ENCODE measurements around the gene LMOD1. TPM values are rescaled to one million over a fixed set of nuclear protein-coding genes. Genes with fewer than 3 reads are reported as not detected.
A peak's percentile ranks its signal among the peaks of the same experiment; 100 is the strongest.

Gene LMOD1
- polyA plus RNA-seq, 3 donors = not detected

GRCh38 chr1:201906336-201906735, 40.0 kb downstream of the LMOD1 start:
- H3K4me1 ChIP-seq (ENCODE audit: control insufficient read depth in 1 of 2, insufficient read depth in 2 of 2, low read length in 2 of 2) = no peaks in the 10 kb centered on the region
- H3K36me3 ChIP-seq (replicated peaks in 1 of 2; ENCODE audit: control insufficient read depth in 1 of 2, insufficient read depth in 2 of 2, low read length in 2 of 2) = no peaks in the 10 kb centered on the region
- Mint-ChIP-seq H3K4me1 (no peaks in the 10 kb centered on the region), H3K27me3 (ENCODE audit: low read depth in 3 of 3) (peaks cover 3 to 5% (median 3%) of the 10 kb centered on the region in 3 donors), H3K36me3 (no peaks in the 10 kb centered on the region), H3K27ac (peak overlapping the region in 1 of 7 donors; percentile 45), H3K4me3 (no peak overlapping the region), H3K9me3 (no peaks in the 10 kb centered on the region)
- no peaks in the 10 kb centered on the region for H4K20me1 ChIP-seq (ENCODE audit: insufficient read depth, low read length)
- H3K4me3 ChIP-seq (replicated peaks in 1 of 3; ENCODE audit: low read depth in 2 of 3, low read length in 3 of 3) = no peak overlapping the region
- no peak overlapping the region for H3K4me2 ChIP-seq (replicated peaks; ENCODE audit: extremely low read depth, low read length, poor library complexity, severe bottlenecking)
- H2AFZ ChIP-seq (ENCODE audit: insufficient read depth, low read depth, low read length, poor library complexity, severe bottlenecking) = no peak overlapping the region
- 96% methylated on average over 2 of the region's 3 CpGs for WGBS (ENCODE audit: insufficient coverage)
- DNase-seq = no peak
- no peaks in the 10 kb centered on the region for H3K9me3 ChIP-seq (replicated peaks in 1 of 2; ENCODE audit: control insufficient read depth in 1 of 2, insufficient read depth in 1 of 2, low read length in 2 of 2)
- no peak overlapping the region for H3K9ac ChIP-seq (ENCODE audit: insufficient read depth, low read length, poor library complexity, severe bottlenecking)
- H3K27ac ChIP-seq (ENCODE audit: low read depth in 1 of 2, low read length in 2 of 2) = no peak overlapping the region
- no peaks in the 10 kb centered on the region for H3K79me2 ChIP-seq (ENCODE audit: insufficient read depth, low read length)
- TF ChIP-seq, protein P1, sequence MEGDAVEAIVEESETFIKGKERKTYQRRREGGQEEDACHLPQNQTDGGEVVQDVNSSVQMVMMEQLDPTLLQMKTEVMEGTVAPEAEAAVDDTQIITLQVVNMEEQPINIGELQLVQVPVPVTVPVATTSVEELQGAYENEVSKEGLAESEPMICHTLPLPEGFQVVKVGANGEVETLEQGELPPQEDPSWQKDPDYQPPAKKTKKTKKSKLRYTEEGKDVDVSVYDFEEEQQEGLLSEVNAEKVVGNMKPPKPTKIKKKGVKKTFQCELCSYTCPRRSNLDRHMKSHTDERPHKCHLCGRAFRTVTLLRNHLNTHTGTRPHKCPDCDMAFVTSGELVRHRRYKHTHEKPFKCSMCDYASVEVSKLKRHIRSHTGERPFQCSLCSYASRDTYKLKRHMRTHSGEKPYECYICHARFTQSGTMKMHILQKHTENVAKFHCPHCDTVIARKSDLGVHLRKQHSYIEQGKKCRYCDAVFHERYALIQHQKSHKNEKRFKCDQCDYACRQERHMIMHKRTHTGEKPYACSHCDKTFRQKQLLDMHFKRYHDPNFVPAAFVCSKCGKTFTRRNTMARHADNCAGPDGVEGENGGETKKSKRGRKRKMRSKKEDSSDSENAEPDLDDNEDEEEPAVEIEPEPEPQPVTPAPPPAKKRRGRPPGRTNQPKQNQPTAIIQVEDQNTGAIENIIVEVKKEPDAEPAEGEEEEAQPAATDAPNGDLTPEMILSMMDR (IDR thresholded peaks at IDR 0.05) = no peak
- intact Hi-C loops (cut with micrococcal nuclease) = no loop called here
- H3K27me3 ChIP-seq (ENCODE audit: control insufficient read depth in 2 of 2, insufficient read depth in 2 of 2, low read length in 2 of 2) = no peaks in the 10 kb centered on the region

DNA sequence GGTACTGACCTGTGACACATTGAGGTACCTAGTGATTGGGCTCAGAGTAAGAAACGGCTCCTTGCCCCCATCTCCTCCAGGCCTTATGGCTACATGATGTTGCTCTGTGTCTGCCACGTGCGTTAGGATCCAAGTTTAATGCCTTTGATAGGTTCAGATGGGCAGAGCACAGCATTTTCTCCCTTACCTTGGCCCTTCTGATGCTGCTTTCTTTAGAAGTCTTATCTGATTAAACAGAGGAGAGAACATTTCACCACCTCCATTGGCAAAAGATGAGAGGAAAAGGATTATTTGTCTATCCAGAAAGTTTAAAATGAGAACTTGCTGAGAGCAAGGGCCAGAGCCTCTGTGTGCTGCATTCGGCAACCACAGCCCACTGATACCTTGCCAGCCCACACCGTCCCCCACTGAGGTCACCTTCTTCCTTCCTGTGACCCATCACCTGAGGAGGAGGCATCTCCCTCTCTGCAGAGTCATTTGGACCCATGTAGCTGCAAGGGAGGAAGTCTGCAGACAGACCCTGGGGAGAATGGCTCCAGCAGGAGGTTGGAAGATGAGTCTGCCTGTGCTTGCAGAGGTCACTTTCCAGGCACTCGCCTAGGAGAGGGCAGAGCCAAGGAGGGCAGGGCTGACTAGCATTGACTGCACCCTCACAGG, 41.0 kb downstream of the LMOD1 start:
- no peak overlapping the region for H3K9ac ChIP-seq (ENCODE audit: insufficient read depth, low read length, poor library complexity, severe bottlenecking)
- TF ChIP-seq, protein P1 (IDR thresholded peaks at IDR 0.05) = no peak
- no peak overlapping the region for H3K4me2 ChIP-seq (replicated peaks; ENCODE audit: extremely low read depth, low read length, poor library complexity, severe bottlenecking)
- H3K36me3 ChIP-seq (replicated peaks in 1 of 2; ENCODE audit: control insufficient read depth in 1 of 2, insufficient read depth in 2 of 2, low read length in 2 of 2) = no peaks in the 10 kb centered on the region
- intact Hi-C loops (cut with micrococcal nuclease) = no loop called here
- no peaks in the 10 kb centered on the region for H3K4me1 Mint-ChIP-seq
- no peaks in the 10 kb centered on the region for H3K27me3 ChIP-seq (ENCODE audit: control insufficient read depth in 2 of 2, insufficient read depth in 2 of 2, low read length in 2 of 2)
- DNase-seq = no peak
- no peaks in the 10 kb centered on the region for H3K9me3 Mint-ChIP-seq
- no peaks in the 10 kb centered on the region for H3K79me2 ChIP-seq (ENCODE audit: insufficient read depth, low read length)
- H3K36me3 Mint-ChIP-seq = no peaks in the 10 kb centered on the region
- H3K4me3 Mint-ChIP-seq = no peak overlapping the region
- no peak overlapping the region for H3K27ac ChIP-seq (ENCODE audit: low read depth in 1 of 2, low read length in 2 of 2)
- H3K4me3 ChIP-seq (replicated peaks in 1 of 3; ENCODE audit: low read depth in 2 of 3, low read length in 3 of 3) = no peak overlapping the region
- no peak overlapping the region for H3K27ac Mint-ChIP-seq
- 78% methylated on average over 4 of the region's 6 CpGs for WGBS (ENCODE audit: insufficient coverage)
- no peaks in the 10 kb centered on the region for H3K9me3 ChIP-seq (replicated peaks in 1 of 2; ENCODE audit: control insufficient read depth in 1 of 2, insufficient read depth in 1 of 2, low read length in 2 of 2)
- peaks cover 3 to 6% (median 5%) of the 10 kb centered on the region in 3 donors for H3K27me3 Mint-ChIP-seq (ENCODE audit: low read depth in 3 of 3)
- H3K4me1 ChIP-seq (ENCODE audit: control insufficient read depth in 1 of 2, insufficient read depth in 2 of 2, low read length in 2 of 2) = no peaks in the 10 kb centered on the region
- H2AFZ ChIP-seq (ENCODE audit: insufficient read depth, low read depth, low read length, poor library complexity, severe bottlenecking) = no peak overlapping the region
- no peaks in the 10 kb centered on the region for H4K20me1 ChIP-seq (ENCODE audit: insufficient read depth, low read length)

Data from CD14-positive monocyte (primary cell).